Measurements from ENCODE around the gene C10orf67. TPM values are rescaled to one million over a fixed set of nuclear protein-coding genes. Genes with fewer than 3 reads are reported as not detected.

The C10orf67 gene
- total RNA-seq = under 0.01 TPM in 1 of 2 replicates, not detected in the other

DNA sequence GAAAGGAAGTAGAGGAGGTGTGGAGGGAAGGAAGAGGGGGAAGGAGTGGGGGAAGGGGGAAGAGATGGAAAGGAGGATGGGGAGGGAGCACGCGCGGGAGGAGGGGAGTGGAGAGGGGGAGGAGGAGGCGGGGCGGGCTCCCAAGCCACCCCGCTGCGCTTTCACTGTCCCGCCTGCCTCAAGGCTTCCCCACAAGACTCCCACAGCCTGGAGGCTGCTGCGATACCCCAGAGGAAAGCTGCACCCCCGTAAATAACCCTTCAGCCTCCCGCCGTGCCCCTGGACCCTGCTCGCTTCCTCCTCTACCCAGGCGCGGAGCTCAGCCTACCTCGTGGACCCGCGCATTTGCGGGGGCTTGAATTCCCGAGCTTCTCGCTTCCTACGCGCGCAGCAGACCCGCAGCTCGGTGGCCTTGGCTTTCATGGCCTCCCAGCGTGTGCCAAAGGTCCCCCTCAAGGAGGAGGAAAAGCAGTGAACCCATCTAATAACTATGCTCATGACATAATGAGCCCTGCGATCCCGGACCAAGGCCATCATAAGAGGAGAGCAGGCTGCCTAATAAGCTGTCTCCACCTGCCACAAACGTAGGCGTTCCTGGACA, at the start of gene C10orf67:
Gene C10orf67 (minus strand): TSS at position 557 of the 601 bp plus-strand sequence. CDS start 23 bp downstream, at position 534.

DNA sequence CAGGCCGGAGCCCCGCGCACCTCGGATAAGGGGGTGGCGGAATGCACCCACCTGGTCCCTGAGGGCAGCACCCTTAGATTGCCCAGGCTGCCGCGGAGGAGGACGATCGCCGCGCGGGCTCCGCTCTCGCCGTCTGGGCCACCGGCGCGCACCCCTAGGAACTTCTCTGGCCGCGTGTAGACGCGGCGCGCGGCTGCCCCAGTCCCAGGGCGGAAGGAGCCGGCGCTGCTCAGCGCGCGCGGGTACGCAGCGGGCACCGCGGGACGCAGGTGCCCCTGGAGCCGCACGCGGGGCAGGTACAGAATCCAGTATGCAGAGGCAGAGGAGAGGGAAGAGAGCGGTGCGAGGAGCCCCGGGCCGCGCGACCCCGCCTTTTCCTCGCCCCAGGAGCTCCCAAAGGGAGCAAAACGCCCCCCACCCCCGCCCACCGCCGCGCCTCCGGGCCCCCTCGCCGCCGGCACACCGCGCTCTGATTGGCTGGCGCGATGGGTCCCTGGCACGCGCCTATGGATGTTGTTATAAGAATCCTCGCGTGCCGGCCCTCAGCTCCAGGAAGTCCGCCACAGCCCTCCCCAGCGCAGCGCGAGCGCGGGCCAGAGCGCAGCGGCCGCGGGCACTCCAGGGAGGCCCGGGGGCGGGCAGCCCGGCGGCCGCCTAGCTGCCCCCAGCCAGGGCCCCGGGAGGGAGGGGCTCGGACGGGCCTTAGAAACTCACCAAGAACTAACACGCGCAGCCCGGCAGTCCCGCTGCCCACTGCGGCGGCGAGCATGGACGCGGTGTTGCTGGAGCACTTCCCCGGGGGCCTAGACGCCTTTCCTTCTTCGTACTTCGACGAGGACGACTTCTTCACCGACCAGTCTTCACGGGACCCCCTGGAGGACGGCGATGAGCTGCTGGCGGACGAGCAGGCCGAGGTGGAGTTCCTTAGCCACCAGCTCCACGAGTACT, 152.6 kb downstream of the C10orf67 start, which contains the start of gene PTF1A:
Gene PTF1A (plus strand): TSS at position 549 of the 948 bp plus-strand sequence. CDS start 219 bp downstream, at position 768.

Other genes starting within 250 kb of the C10orf67 start
- 8.3 and 8.8 TPM in 2 replicates for gene MSRB2, start 249.2 kb downstream of the C10orf67 start, total RNA-seq
- not detected in 2 replicates for gene PTF1A, start 152.5 kb downstream of the C10orf67 start, total RNA-seq
- 7.7 and 11.3 TPM in 2 replicates for gene OTUD1, start 94.3 kb upstream of the C10orf67 start, total RNA-seq